ENCODE results near the gene TUBA1B.
A peak's percentile ranks its signal among the peaks of the same experiment; 100 is the strongest.

TUBA1B gene

GRCh38 chr12:49089821-49090773 lies 41.1 kb downstream of the TUBA1B start:
- ATAC-seq, result peak; percentile 36
- TF ChIP-seq BACH2 (CRISPR knock-in tag; IDR thresholded peaks at IDR 0.05; ENCODE audit: borderline replicate concordance), result no peak
- TF ChIP-seq TOX (CRISPR knock-in tag; IDR thresholded peaks at IDR 0.05; ENCODE audit: borderline replicate concordance), result no peak
- no peak for TF ChIP-seq GLIS3 (CRISPR knock-in tag; IDR thresholded peaks at IDR 0.05)
- no peak for TF ChIP-seq ZNF70 (CRISPR knock-in tag; IDR thresholded peaks at IDR 0.05)
- TF ChIP-seq CREB5 (CRISPR knock-in tag; IDR thresholded peaks at IDR 0.05; ENCODE audit: low read depth), result no peak
- TF ChIP-seq PATZ1 (CRISPR knock-in tag; IDR thresholded peaks at IDR 0.05; ENCODE audit: borderline replicate concordance), result no peak
- no peak for TF ChIP-seq SNAI2 (CRISPR knock-in tag; IDR thresholded peaks at IDR 0.05)
- TF ChIP-seq ESRRG (CRISPR knock-in tag; IDR thresholded peaks at IDR 0.05), result no peak
- TF ChIP-seq CSRNP3 (CRISPR knock-in tag; IDR thresholded peaks at IDR 0.05), result no peak
- no peak for TF ChIP-seq TCF4 (CRISPR knock-in tag; IDR thresholded peaks at IDR 0.05; ENCODE audit: borderline replicate concordance)
- no peak for TF ChIP-seq CSDC2 (CRISPR knock-in tag; IDR thresholded peaks at IDR 0.05)
- no peak for TF ChIP-seq POU6F1 (CRISPR knock-in tag; IDR thresholded peaks at IDR 0.05; ENCODE audit: borderline replicate concordance, low read depth)
- TF ChIP-seq RARB (CRISPR knock-in tag; IDR thresholded peaks at IDR 0.05), result no peak

- ATAC-seq, result no peak
- TF ChIP-seq BACH2 (CRISPR knock-in tag; IDR thresholded peaks at IDR 0.05; ENCODE audit: borderline replicate concordance) (no peak), CSDC2 (CRISPR knock-in tag; IDR thresholded peaks at IDR 0.05) (no peak), PPARA (CRISPR knock-in tag; IDR thresholded peaks at IDR 0.05; ENCODE audit: borderline replicate concordance) (no peak), ZFP3 (CRISPR knock-in tag; IDR thresholded peaks at IDR 0.05) (no peak), PATZ1 (CRISPR knock-in tag; IDR thresholded peaks at IDR 0.05; ENCODE audit: borderline replicate concordance) (no peak), RARB (CRISPR knock-in tag; IDR thresholded peaks at IDR 0.05) (no peak), TSHZ2 (CRISPR knock-in tag; IDR thresholded peaks at IDR 0.05) (no peak), ZNF8 (CRISPR knock-in tag; IDR thresholded peaks at IDR 0.05) (no peak), ZC3H10 (CRISPR knock-in tag; IDR thresholded peaks at IDR 0.05) (no peak), OSR1 (CRISPR knock-in tag; IDR thresholded peaks at IDR 0.05) (no peak), ZNF70 (CRISPR knock-in tag; IDR thresholded peaks at IDR 0.05) (no peak), TOX (CRISPR knock-in tag; IDR thresholded peaks at IDR 0.05; ENCODE audit: borderline replicate concordance) (no peak), GLIS3 (CRISPR knock-in tag; IDR thresholded peaks at IDR 0.05) (no peak), CSRNP3 (CRISPR knock-in tag; IDR thresholded peaks at IDR 0.05) (no peak), POU6F1 (CRISPR knock-in tag; IDR thresholded peaks at IDR 0.05; ENCODE audit: borderline replicate concordance, low read depth) (no peak)
These were observed 42.3 kb downstream of the TUBA1B start for GRCh38 chr12:49088932-49089330.
